ENCODE results near the gene NSUN6. TPM values are rescaled to one million over a fixed set of nuclear protein-coding genes. Genes with fewer than 3 reads are reported as not detected.
A peak's percentile ranks its signal among the peaks of the same experiment; 100 is the strongest.

The NSUN6 gene
- total and polyA plus RNA-seq, 10 of the 15 experiments (the other 5 are each of a cell fraction or from before 2014, with no cell fraction given) = 10.2 to 25.0 (median 15.6) TPM

- ChIA-PET POLR2A (no interaction called here), RAD21 (ENCODE audit: unreplicated experiment) (no interaction called here), CTCF (no interaction called here), SMC1A (ENCODE audit: uncharacterized antibody, unreplicated experiment) (no interaction called here)
- Histone ChIP-seq H3K9ac (ENCODE audit: control insufficient read depth, insufficient read depth, low read length) (no peak overlapping the region), H3K4me2 (ENCODE audit: control insufficient read depth, insufficient read depth) (no peak overlapping the region), H3K36me3 (ENCODE audit: control insufficient read depth in 2 of 2, insufficient read depth in 2 of 2, low read length in 1 of 2) (no peaks in the 10 kb centered on the region; a peak in 1 of 4 replicates), H3K27ac (ENCODE audit: control insufficient read depth, insufficient read depth) (no peak overlapping the region), H3K4me1 (ENCODE audit: control insufficient read depth, insufficient read depth, low read length) (no peaks in the 10 kb centered on the region), H3K79me2 (ENCODE audit: control insufficient read depth, insufficient read depth, low read length) (no peaks in the 10 kb centered on the region), H3K9me3 (replicated peaks; ENCODE audit: control insufficient read depth, insufficient read depth, low read length) (no peaks in the 10 kb centered on the region; the same call in 1 of the 3 replicates), H3K4me3 (no peak overlapping the region), H4K20me1 (ENCODE audit: control insufficient read depth, insufficient read depth) (no peaks in the 10 kb centered on the region), H3K27me3 (replicated peaks in 1 of 2; ENCODE audit: control insufficient read depth in 2 of 2, insufficient read depth in 2 of 2, low read length in 1 of 2) (no peaks in the 10 kb centered on the region), H2AFZ (ENCODE audit: control insufficient read depth, low read depth, low read length) (no peak overlapping the region)
- FAIRE-seq (no peak), DNase-seq (ENCODE audit: low read depth, low spot score) (no peak), ATAC-seq (no peak)
- no TSS peak for BruUV-seq (replicated peaks)
- TF ChIP-seq, protein P1, sequence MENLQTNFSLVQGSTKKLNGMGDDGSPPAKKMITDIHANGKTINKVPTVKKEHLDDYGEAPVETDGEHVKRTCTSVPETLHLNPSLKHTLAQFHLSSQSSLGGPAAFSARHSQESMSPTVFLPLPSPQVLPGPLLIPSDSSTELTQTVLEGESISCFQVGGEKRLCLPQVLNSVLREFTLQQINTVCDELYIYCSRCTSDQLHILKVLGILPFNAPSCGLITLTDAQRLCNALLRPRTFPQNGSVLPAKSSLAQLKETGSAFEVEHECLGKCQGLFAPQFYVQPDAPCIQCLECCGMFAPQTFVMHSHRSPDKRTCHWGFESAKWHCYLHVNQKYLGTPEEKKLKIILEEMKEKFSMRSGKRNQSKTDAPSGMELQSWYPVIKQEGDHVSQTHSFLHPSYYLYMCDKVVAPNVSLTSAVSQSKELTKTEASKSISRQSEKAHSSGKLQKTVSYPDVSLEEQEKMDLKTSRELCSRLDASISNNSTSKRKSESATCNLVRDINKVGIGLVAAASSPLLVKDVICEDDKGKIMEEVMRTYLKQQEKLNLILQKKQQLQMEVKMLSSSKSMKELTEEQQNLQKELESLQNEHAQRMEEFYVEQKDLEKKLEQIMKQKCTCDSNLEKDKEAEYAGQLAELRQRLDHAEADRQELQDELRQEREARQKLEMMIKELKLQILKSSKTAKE (IDR thresholded peaks at IDR 0.05; ENCODE audit: low read depth, poor library complexity, severe bottlenecking) = no peak
- TF ChIP-seq GABPA (IDR thresholded peaks at IDR 0.05; ENCODE audit: low read depth) (no peak), MYC (IDR thresholded peaks at IDR 0.05; ENCODE audit: insufficient read depth, insufficient read length, insufficient replicate concordance, low read length, severe bottlenecking) (no peak), SMARCA5 (IDR thresholded peaks at IDR 0.05) (no peak), IKZF1 (conservative IDR thresholded peaks at IDR 0.05) (peak; percentile 35; the same call in 1 of the 2 replicates), IKZF2 (IDR thresholded peaks at IDR 0.05) (peak; percentile 42 to 50; a peak in 3 of 4 replicates), SPI1 (IDR thresholded peaks at IDR 0.05; ENCODE audit: borderline replicate concordance, insufficient read depth, low read depth, low read length) (no peak), LARP7 (IDR thresholded peaks at IDR 0.05) (no peak), ZZZ3 (IDR thresholded peaks at IDR 0.05; ENCODE audit: control insufficient read depth, insufficient read length, low read depth) (no peak), RELB (IDR thresholded peaks at IDR 0.05; ENCODE audit: low read depth) (peak; percentile 8; the same call in 1 of the 2 replicates), CHD4 (IDR thresholded peaks at IDR 0.05) (peak; percentile 55; the same call in 1 of the 2 replicates)
- intact Hi-C loops (cut with micrococcal nuclease; ENCODE audit: unreplicated experiment) (no loop called here), in situ Hi-C loops (cut with MboI) (no loop called here)
- 99% methylated on average over 8 of the region's 8 CpGs for WGBS (ENCODE audit: insufficient coverage, insufficient replicate concordance, low lambda C conversion rate, missing lambda C conversion rate)
These were observed 89.4 kb downstream of the NSUN6 start for GRCh38 chr10:18561861-18562551.

All from GM12878 (cell line).